HepG2 (cell line): Measurements from ENCODE around the gene STS. TPM values are rescaled to one million over a fixed set of nuclear protein-coding genes. Genes with fewer than 3 reads are reported as not detected.
"Not testable (repeated sequence)": the region's sequence is repeated elsewhere in the genome, so short reads cannot be mapped to it uniquely, and the experiment has no call there.

ENCODE experiments used
- ATAC-seq: fragments of 200-7000 bp; cut with Tn5 transposase; 3 replicates; pipeline ENCODE4 v1.9.1; 2020; ENCODE audit warnings: mild to moderate bottlenecking, moderate library complexity
- BruUV-seq: library from RNA; stranded (reverse); fragments of 400-500 nt; replicated peaks from 2 replicates; lab custom pipeline; 2021; lab: Mats Ljungman, UMichigan
- CTCF ChIA-PET: fragments of 300-600 bp; formaldehyde crosslinking; extraction: SDS; loops from one replicate; lab custom pipeline; 2021; ENCODE audit warnings: low total read pairs, inconsistent platforms, low intra/inter-chr PET ratio; lab: Yijun Ruan, JAX
- POLR2A ChIA-PET: fragments of 350-600 bp; sonication (Branson Sonifier 250); formaldehyde crosslinking; loops from one replicate; lab custom pipeline; 2020; ENCODE audit warnings: antibody characterized with exemption, inconsistent platforms; lab: Yijun Ruan, JAX
- DNase-seq: peaks from one replicate; pipeline ENCODE4 v3.0.0-alpha.2; 2015; ENCODE audit warnings: low spot score
- FAIRE-seq: peaks from 3 replicates; lab custom pipeline; 2011; peaks lifted over from hg19 to GRCh38; lab: Jason Lieb, UNC
- H2AFZ ChIP-seq: one replicate; pipeline ENCODE4 v1.6.1; 2011; ENCODE audit warnings: low read length, inconsistent platforms
- H3K27ac ChIP-seq: fragments of 300-600 bp; 3 replicates; pipeline ENCODE4 v1.8.0; 2011; ENCODE audit warnings: mixed run types, mild to moderate bottlenecking, mixed read lengths, low read length, inconsistent platforms; ENCODE audit not compliant: insufficient read depth; ENCODE audit errors: extremely low read length
- H3K27me3 ChIP-seq, 2 experiments: fragments of 200-600 bp in 1 of 2; 2 replicates in 1 of 2; 3 replicates in 1 of 2; pipeline versions ENCODE4 v1.6.0 to v1.8.0; 2011; ENCODE audit warnings: low read length in 2 of 2, mild to moderate bottlenecking in 2 of 2, moderate library complexity in 2 of 2, inconsistent platforms in 1 of 2; ENCODE audit not compliant: insufficient read depth in 2 of 2, control insufficient read depth in 1 of 2
- H3K36me3 ChIP-seq, 2 experiments: fragments of 200-600 bp in 1 of 2; replicated peaks in 1 of 2; 2 replicates in 1 of 2; 3 replicates in 1 of 2; pipeline versions ENCODE4 v1.5.1 to v1.8.0; 2011; ENCODE audit warnings: low read length in 2 of 2, inconsistent platforms in 1 of 2; ENCODE audit not compliant: insufficient read depth in 2 of 2, control insufficient read depth in 1 of 2
- H3K4me1 ChIP-seq: 2 replicates; pipeline ENCODE4 v1.5.1; 2012; ENCODE audit warnings: low read length, inconsistent platforms; ENCODE audit not compliant: insufficient read depth
- H3K4me2 ChIP-seq: 2 replicates; pipeline ENCODE4 v1.6.0; 2011; ENCODE audit warnings: low read depth, low read length, inconsistent platforms
- H3K4me3 ChIP-seq, 3 experiments: fragments of 200-600 bp in 1 of 3; sonication (generic), shearing (Covaris generic) in 1 of 3; replicated peaks in 1 of 3; 2 replicates each; pipeline ENCODE4 v1.5.1; 2011 to 2016; ENCODE audit warnings: low read length in 3 of 3, inconsistent platforms in 2 of 3, low read depth in 2 of 3, mild to moderate bottlenecking in 2 of 3, control low read depth in 1 of 3, mixed read lengths in 1 of 3; ENCODE audit not compliant: insufficient read depth in 1 of 3
- H3K79me2 ChIP-seq: one replicate; pipeline ENCODE4 v1.6.1; 2011; ENCODE audit warnings: low read length, inconsistent platforms; ENCODE audit not compliant: insufficient read depth
- H3K9ac ChIP-seq: 2 replicates; pipeline ENCODE4 v1.6.0; 2011; ENCODE audit warnings: mild to moderate bottlenecking, low read depth, low read length, inconsistent platforms; ENCODE audit not compliant: insufficient read depth
- H3K9me3 ChIP-seq: 2 replicates; pipeline ENCODE4 v1.5.1; 2012; ENCODE audit warnings: mild to moderate bottlenecking, low read length
- H4K20me1 ChIP-seq: 2 replicates; pipeline ENCODE4 v1.6.0; 2011; ENCODE audit warnings: inconsistent platforms, mild to moderate bottlenecking, low read length, moderate library complexity; ENCODE audit not compliant: insufficient read depth
- GATAD1 ChIP-seq: IDR thresholded peaks from 2 replicates; pipeline ENCODE4 v1.6.1; 2016; ENCODE audit warnings: missing genetic modification reagents, missing compliant biosample characterization
- GPN1 ChIP-seq: sonication (generic); formaldehyde crosslinking; IDR thresholded peaks from 2 replicates; pipeline ENCODE4 v1.5.1; 2020; ENCODE audit warnings: missing genetic modification reagents, borderline replicate concordance
- HOMEZ ChIP-seq: IDR thresholded peaks from 2 replicates; pipeline ENCODE4 v1.6.1; 2016; ENCODE audit warnings: low read depth
- POLR2AphosphoS5 ChIP-seq: IDR thresholded peaks from 2 replicates; pipeline ENCODE4 v1.6.1; 2012; ENCODE audit warnings: low read depth, low read length
- PTBP1 ChIP-seq: fragments of 200-400 bp; formaldehyde crosslinking; IDR thresholded peaks from 2 replicates; pipeline ENCODE4 v1.6.1; 2018; ENCODE audit warnings: low read length, low read depth; ENCODE audit not compliant: poor library complexity, severe bottlenecking
- SNAPC2 ChIP-seq: sonication (generic); formaldehyde crosslinking; IDR thresholded peaks from 2 replicates; pipeline ENCODE4 v1.8.1; 2022; ENCODE audit warnings: mild to moderate bottlenecking, missing genetic modification reagents
- TMF1 ChIP-seq: sonication (generic); formaldehyde crosslinking; IDR thresholded peaks from 2 replicates; pipeline ENCODE4 v1.8.1; 2022; ENCODE audit warnings: low read depth, missing genetic modification reagents
- ZNF124 ChIP-seq: sonication (generic); formaldehyde crosslinking; IDR thresholded peaks from 2 replicates; pipeline ENCODE4 v1.4.0; 2020; ENCODE audit warnings: missing genetic modification reagents
- ZNF557 ChIP-seq: sonication (generic); formaldehyde crosslinking; IDR thresholded peaks from 2 replicates; pipeline ENCODE4 v1.4.0; 2020; ENCODE audit warnings: missing genetic modification reagents
- WGBS: methylation state at CpG from one replicate; pipeline ENCODE4 v1.1.6; 2017; ENCODE audit warnings: low lambda C conversion rate; 5-methylcytosine and 5-hydroxymethylcytosine counted together
- in situ Hi-C: cut with HindIII; loops from 2 replicates; pipeline ENCODE4 v1.10.0; 2017; ENCODE audit warnings: low pct_unique_long_range_greater_than_20kb; ENCODE audit not compliant: extremely low pct_ligation_motif_present
- intact Hi-C: fragments of 100-400 bp; cut with micrococcal nuclease; formaldehyde crosslinking; loops from one replicate; pipeline ENCODE4 v1.10.0; 2022; ENCODE audit not compliant: unreplicated experiment
- polyA plus RNA-seq, 8 experiments: library from polyadenylated mRNA; depleted of rRNA in 3 of 8; stranded (reverse) in 7 of 8; unstranded in 1 of 8; fragments of >200 nt; fragmentation: Illumina TruSeq in 4 of 8; extraction: Trizol in 4 of 8; gene quantifications; 2 replicates each; pipeline versions ENCODE4 v1.2.1 to v1.2.3, GENCODE V29; 2011 to 2016; ENCODE audit warnings: low read depth in 4 of 8, missing spikeins in 1 of 8, mixed read lengths in 1 of 8; ENCODE audit not compliant: insufficient read depth in 1 of 8
- total RNA-seq, 5 experiments: library from RNA; depleted of rRNA; stranded (reverse); fragments of >200 nt; fragmentation: Illumina TruSeq; extraction: Trizol; gene quantifications; 2 replicates each; pipeline ENCODE4 v1.2.3, GENCODE V29; 2016; ENCODE audit warnings: low read depth in 1 of 5
- TF ChIP-seq, protein P1 (sequence below): sonication (generic); formaldehyde crosslinking; IDR thresholded peaks from 2 replicates; pipeline ENCODE4 v1.4.0; 2020; ENCODE audit warnings: mild to moderate bottlenecking, missing genetic modification reagents
- TF ChIP-seq, protein P2 (sequence below): sonication (generic); formaldehyde crosslinking; IDR thresholded peaks from 2 replicates; pipeline ENCODE4 v1.5.0; 2020; ENCODE audit warnings: mild to moderate bottlenecking, missing genetic modification reagents, borderline replicate concordance

STS gene
- total and polyA plus RNA-seq, 2 of the 13 experiments (the other 11 are each of a cell fraction or from before 2014, with no cell fraction given) = 0.87 to 1.5 TPM

- H3K27me3 ChIP-seq, intact Hi-C loops: not testable (repeated sequence)
Measured at GRCh38 chrX:7178859-7179258, 31.3 kb downstream of the STS start.

GRCh38 chrX:7179446-7179845 lies 31.9 kb downstream of the STS start:
- Histone ChIP-seq H3K36me3 (no peaks in the 10 kb centered on the region), H3K27ac (no peak overlapping the region), H3K4me2 (no peak overlapping the region), H2AFZ (no peak overlapping the region), H3K4me1 (no peaks in the 10 kb centered on the region), H3K9ac (no peak overlapping the region), H3K9me3 (no peaks in the 10 kb centered on the region), H3K79me2 (no peaks in the 10 kb centered on the region), H3K4me3 (no peak overlapping the region), H4K20me1 (no peaks in the 10 kb centered on the region), H3K27me3 (no peaks in the 10 kb centered on the region)
- DNase-seq = no peak
- ATAC-seq = no peak
- POLR2A ChIA-PET = no interaction called here
- FAIRE-seq = no peak
- CTCF ChIA-PET = no interaction called here
- BruUV-seq = no TSS peak
- intact Hi-C loops (no loop called here), in situ Hi-C loops (no loop called here)
- 100% methylated on average over 2 of the region's 2 CpGs for WGBS
- TF ChIP-seq HOMEZ (CRISPR knock-in tag) (no peak), GPN1 (CRISPR knock-in tag) (no peak), TMF1 (CRISPR knock-in tag) (no peak), POLR2AphosphoS5 (no peak), ZNF557 (CRISPR knock-in tag) (no peak), GATAD1 (CRISPR knock-in tag) (no peak), ZNF124 (CRISPR knock-in tag) (no peak), PTBP1 (no peak), SNAPC2 (CRISPR knock-in tag) (no peak)
- TF ChIP-seq, protein P1, sequence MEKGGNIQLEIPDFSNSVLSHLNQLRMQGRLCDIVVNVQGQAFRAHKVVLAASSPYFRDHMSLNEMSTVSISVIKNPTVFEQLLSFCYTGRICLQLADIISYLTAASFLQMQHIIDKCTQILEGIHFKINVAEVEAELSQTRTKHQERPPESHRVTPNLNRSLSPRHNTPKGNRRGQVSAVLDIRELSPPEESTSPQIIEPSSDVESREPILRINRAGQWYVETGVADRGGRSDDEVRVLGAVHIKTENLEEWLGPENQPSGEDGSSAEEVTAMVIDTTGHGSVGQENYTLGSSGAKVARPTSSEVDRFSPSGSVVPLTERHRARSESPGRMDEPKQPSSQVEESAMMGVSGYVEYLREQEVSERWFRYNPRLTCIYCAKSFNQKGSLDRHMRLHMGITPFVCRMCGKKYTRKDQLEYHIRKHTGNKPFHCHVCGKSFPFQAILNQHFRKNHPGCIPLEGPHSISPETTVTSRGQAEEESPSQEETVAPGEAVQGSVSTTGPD (CRISPR knock-in tag) = no peak
- TF ChIP-seq, protein P2, sequence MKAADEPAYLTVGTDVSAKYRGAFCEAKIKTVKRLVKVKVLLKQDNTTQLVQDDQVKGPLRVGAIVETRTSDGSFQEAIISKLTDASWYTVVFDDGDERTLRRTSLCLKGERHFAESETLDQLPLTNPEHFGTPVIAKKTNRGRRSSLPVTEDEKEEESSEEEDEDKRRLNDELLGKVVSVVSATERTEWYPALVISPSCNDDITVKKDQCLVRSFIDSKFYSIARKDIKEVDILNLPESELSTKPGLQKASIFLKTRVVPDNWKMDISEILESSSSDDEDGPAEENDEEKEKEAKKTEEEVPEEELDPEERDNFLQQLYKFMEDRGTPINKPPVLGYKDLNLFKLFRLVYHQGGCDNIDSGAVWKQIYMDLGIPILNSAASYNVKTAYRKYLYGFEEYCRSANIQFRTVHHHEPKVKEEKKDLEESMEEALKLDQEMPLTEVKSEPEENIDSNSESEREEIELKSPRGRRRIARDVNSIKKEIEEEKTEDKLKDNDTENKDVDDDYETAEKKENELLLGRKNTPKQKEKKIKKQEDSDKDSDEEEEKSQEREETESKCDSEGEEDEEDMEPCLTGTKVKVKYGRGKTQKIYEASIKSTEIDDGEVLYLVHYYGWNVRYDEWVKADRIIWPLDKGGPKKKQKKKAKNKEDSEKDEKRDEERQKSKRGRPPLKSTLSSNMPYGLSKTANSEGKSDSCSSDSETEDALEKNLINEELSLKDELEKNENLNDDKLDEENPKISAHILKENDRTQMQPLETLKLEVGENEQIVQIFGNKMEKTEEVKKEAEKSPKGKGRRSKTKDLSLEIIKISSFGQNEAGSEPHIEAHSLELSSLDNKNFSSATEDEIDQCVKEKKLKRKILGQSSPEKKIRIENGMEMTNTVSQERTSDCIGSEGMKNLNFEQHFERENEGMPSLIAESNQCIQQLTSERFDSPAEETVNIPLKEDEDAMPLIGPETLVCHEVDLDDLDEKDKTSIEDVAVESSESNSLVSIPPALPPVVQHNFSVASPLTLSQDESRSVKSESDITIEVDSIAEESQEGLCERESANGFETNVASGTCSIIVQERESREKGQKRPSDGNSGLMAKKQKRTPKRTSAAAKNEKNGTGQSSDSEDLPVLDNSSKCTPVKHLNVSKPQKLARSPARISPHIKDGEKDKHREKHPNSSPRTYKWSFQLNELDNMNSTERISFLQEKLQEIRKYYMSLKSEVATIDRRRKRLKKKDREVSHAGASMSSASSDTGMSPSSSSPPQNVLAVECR (CRISPR knock-in tag) = no peak

More at GRCh38 chrX:7178859-7179258, 31.3 kb downstream of the STS start:
- H3K4me1 ChIP-seq, H3K9ac ChIP-seq, POLR2A ChIA-PET, DNase-seq, in situ Hi-C loops, H3K4me2 ChIP-seq, H3K27ac ChIP-seq, H4K20me1 ChIP-seq, FAIRE-seq, CTCF ChIA-PET, H3K9me3 ChIP-seq, H3K79me2 ChIP-seq, H3K4me3 ChIP-seq, BruUV-seq, H3K36me3 ChIP-seq, ATAC-seq, H2AFZ ChIP-seq: not testable (repeated sequence)
- WGBS = 83% methylated on average over 2 of the region's 2 CpGs
